ENCODE data around the gene TECRL.

DNA sequence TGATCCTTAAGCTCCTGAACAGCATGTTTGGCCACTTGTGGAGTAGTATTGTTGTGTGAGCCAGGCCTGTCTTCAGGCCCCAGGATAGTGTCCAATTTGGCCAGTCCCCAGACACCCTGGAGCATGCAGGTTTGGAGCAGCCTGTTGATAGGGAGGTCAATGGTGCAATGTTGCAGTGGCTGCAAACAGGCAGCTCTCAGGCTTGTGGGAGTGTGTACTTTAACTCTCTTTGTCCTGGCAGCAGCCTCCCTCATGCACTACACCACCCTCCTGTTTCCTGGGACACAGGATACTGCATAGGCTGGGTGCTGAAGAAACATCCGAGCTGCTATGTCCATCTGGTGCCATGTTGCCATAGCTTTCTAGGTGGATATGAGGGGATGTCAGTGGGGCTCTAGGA is 24.0 kb downstream of the TECRL start:
- TF ChIP-seq, protein P1, sequence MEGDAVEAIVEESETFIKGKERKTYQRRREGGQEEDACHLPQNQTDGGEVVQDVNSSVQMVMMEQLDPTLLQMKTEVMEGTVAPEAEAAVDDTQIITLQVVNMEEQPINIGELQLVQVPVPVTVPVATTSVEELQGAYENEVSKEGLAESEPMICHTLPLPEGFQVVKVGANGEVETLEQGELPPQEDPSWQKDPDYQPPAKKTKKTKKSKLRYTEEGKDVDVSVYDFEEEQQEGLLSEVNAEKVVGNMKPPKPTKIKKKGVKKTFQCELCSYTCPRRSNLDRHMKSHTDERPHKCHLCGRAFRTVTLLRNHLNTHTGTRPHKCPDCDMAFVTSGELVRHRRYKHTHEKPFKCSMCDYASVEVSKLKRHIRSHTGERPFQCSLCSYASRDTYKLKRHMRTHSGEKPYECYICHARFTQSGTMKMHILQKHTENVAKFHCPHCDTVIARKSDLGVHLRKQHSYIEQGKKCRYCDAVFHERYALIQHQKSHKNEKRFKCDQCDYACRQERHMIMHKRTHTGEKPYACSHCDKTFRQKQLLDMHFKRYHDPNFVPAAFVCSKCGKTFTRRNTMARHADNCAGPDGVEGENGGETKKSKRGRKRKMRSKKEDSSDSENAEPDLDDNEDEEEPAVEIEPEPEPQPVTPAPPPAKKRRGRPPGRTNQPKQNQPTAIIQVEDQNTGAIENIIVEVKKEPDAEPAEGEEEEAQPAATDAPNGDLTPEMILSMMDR (IDR thresholded peaks at IDR 0.05): no peak
- no peak for TF ChIP-seq POLR2A (IDR thresholded peaks at IDR 0.05)

All from lower leg skin (tissue), 3 donors.